Measurements from ENCODE around the gene PBLD. TPM values are rescaled to one million over a fixed set of nuclear protein-coding genes. Genes with fewer than 3 reads are reported as not detected.

PBLD gene
- total RNA-seq (4.5 and 4.6 TPM in 2 replicates), polyA plus RNA-seq (4.6 and 5.6 TPM in 2 replicates)

- Histone ChIP-seq H3K4me1 (ENCODE audit: low read depth) (peaks cover 36% of the 10 kb centered on the region), H3K36me3 (no peaks in the 10 kb centered on the region), H3K9me3 (ENCODE audit: low read depth) (no peaks in the 10 kb centered on the region), H3K4me3 (peak within 1 kb of the TSS; percentile 82), H3K27me3 (no peaks in the 10 kb centered on the region), H3K27ac (peak within 1 kb of the TSS; percentile 95)
- peak; percentile 86 to 87 for DNase-seq (ENCODE audit: low read depth in 1 of 2, low spot score in 1 of 2)
- TF ChIP-seq CTCF (IDR thresholded peaks at IDR 0.05; ENCODE audit: low read depth, low read length) = peak; percentile 63
These were observed at the start of gene PBLD for GRCh38 chr10:68332259-68333057. Gene PBLD (minus strand): TSS chr10:68332928. CDS start chr10:68306844, 26,084 bp downstream.

GRCh38 chr10:68371604-68372003 lies 38.9 kb upstream of the PBLD start:
- peaks cover 20% of the 10 kb centered on the region for H3K36me3 ChIP-seq
- no peak for DNase-seq (ENCODE audit: low read depth in 1 of 2, low spot score in 1 of 2)
- no peaks in the 10 kb centered on the region for H3K4me1 ChIP-seq (ENCODE audit: low read depth)
- no peak overlapping the region for H3K4me3 ChIP-seq
- no peak overlapping the region for H3K27ac ChIP-seq
- H3K27me3 ChIP-seq = no peaks in the 10 kb centered on the region
- no peaks in the 10 kb centered on the region for H3K9me3 ChIP-seq (ENCODE audit: low read depth)
- TF ChIP-seq CTCF (IDR thresholded peaks at IDR 0.05; ENCODE audit: low read depth, low read length) = no peak

DNA sequence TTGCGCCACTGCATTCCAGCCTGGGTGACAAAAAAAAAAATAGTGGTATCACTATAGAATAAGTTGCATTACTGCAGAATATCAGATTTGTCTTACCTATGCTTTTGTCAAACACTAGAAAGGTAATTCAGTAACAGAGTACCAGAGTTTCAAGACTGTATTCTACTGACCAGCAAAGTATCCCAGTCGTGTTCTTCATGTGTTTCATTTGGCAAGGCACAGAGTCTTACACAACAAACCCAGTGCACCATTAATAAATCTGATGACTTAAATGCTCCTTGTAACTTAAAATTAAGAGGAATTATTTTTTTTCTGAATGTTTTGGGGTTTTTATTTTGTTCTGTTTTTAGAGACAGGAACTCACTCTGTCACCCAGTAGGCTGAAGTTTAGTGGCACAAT lies 34.4 kb upstream of the PBLD start:
- H3K4me3 ChIP-seq = no peak overlapping the region
- H3K4me1 ChIP-seq (ENCODE audit: low read depth) = no peaks in the 10 kb centered on the region
- DNase-seq (ENCODE audit: low read depth in 1 of 2, low spot score in 1 of 2) = peak in 1 of 2 donors; percentile 21
- TF ChIP-seq CTCF (IDR thresholded peaks at IDR 0.05; ENCODE audit: low read depth, low read length) = no peak
- peaks cover 27% of the 10 kb centered on the region for H3K36me3 ChIP-seq
- no peaks in the 10 kb centered on the region for H3K9me3 ChIP-seq (ENCODE audit: low read depth)
- H3K27ac ChIP-seq = no peak overlapping the region
- no peaks in the 10 kb centered on the region for H3K27me3 ChIP-seq

GRCh38 chr10:68366600-68366999 lies 33.9 kb upstream of the PBLD start:
- DNase-seq (ENCODE audit: low read depth in 1 of 2, low spot score in 1 of 2) = no peak
- Histone ChIP-seq H3K4me1 (ENCODE audit: low read depth) (no peaks in the 10 kb centered on the region), H3K4me3 (no peak overlapping the region), H3K9me3 (ENCODE audit: low read depth) (no peaks in the 10 kb centered on the region), H3K27ac (no peak overlapping the region), H3K27me3 (no peaks in the 10 kb centered on the region), H3K36me3 (peaks cover 28% of the 10 kb centered on the region)
- no peak for TF ChIP-seq CTCF (IDR thresholded peaks at IDR 0.05; ENCODE audit: low read depth, low read length)

DNA sequence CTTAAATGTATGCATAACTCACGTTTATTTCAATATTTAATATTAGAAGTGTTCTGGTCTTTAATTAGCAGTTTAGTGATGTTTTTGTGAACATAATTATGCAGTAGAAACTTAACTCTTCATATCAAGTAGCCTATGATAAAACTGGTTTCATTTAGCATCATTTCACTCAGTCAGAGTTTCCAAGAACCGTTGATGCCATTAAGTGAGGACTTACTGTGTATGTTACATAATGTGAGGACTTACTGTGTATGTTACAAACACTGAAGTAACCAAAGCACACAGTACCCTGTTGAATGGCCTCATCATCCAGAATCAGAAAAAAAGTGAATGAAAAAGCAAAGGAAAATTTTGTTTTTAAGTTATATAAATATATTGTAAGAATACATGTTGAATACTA lies 32.9 kb upstream of the PBLD start:
- H3K4me3 ChIP-seq = no peak overlapping the region
- TF ChIP-seq CTCF (IDR thresholded peaks at IDR 0.05; ENCODE audit: low read depth, low read length) = no peak
- peaks cover 35% of the 10 kb centered on the region for H3K36me3 ChIP-seq
- no peak for DNase-seq (ENCODE audit: low read depth in 1 of 2, low spot score in 1 of 2)
- H3K27me3 ChIP-seq = no peaks in the 10 kb centered on the region
- H3K27ac ChIP-seq = no peak overlapping the region
- no peaks in the 10 kb centered on the region for H3K4me1 ChIP-seq (ENCODE audit: low read depth)
- H3K9me3 ChIP-seq (ENCODE audit: low read depth) = no peaks in the 10 kb centered on the region
